Upper lobe of left lung (tissue), 6 donors: ENCODE data around the gene TXNDC2. TPM values are rescaled to one million over a fixed set of nuclear protein-coding genes. Genes with fewer than 3 reads are reported as not detected.

Source experiments
- ATAC-seq, 2 donors: fragments of 200-7000 bp; cut with Tn5 transposase; one replicate each; pipeline ENCODE4 v1.9.1; 2022; ENCODE audit warnings: mild to moderate bottlenecking in 2 of 2, moderate library complexity in 2 of 2; ENCODE audit not compliant: low FRiP score in 2 of 2
- DNase-seq, 2 donors: peaks; one replicate each; pipeline ENCODE4 v3.0.0-alpha.2; 2019 to 2020
- H3K27ac ChIP-seq, 4 donors: fragments of 200-600 bp; sonication (generic); one replicate each; pipeline ENCODE4 v1.5.1; 2016 to 2019
- H3K27me3 ChIP-seq, 4 donors: fragments of 200-600 bp; sonication (generic); one replicate each; pipeline ENCODE4 v1.5.1; 2017 to 2019
- H3K36me3 ChIP-seq, 4 donors: fragments of 200-600 bp; sonication (generic); one replicate each; pipeline ENCODE4 v1.5.1; 2016 to 2019
- H3K4me1 ChIP-seq, 4 donors: fragments of 200-600 bp; sonication (generic); one replicate each; pipeline ENCODE4 v1.5.1; 2018 to 2019
- H3K4me3 ChIP-seq, 4 donors: fragments of 200-600 bp; sonication (generic); one replicate each; pipeline ENCODE4 v1.5.1; 2017 to 2019; ENCODE audit warnings: mild to moderate bottlenecking in 2 of 4, moderate library complexity in 1 of 4
- H3K9me3 ChIP-seq, 4 donors: fragments of 200-600 bp; sonication (generic); one replicate each; pipeline ENCODE4 v1.5.1; 2018 to 2019
- CTCF ChIP-seq, 6 experiments: fragments of 450-650 bp in 4 of 6; fragments of 200-600 bp in 2 of 6; sonication (generic) in 2 of 6; IDR thresholded peaks; one replicate each; pipeline ENCODE4 v1.5.1; 2016 to 2019; ENCODE audit warnings: antibody characterized with exemption in 6 of 6
- EP300 ChIP-seq, 4 donors: sonication (generic); formaldehyde crosslinking; IDR thresholded peaks; one replicate each; pipeline ENCODE4 v1.5.1; 2017; ENCODE audit warnings: antibody characterized with exemption in 4 of 4, control low read depth in 2 of 4
- POLR2A ChIP-seq, 4 donors: fragments of 450-650 bp; IDR thresholded peaks; one replicate each; pipeline ENCODE4 v1.5.1; 2016 to 2017; ENCODE audit warnings: antibody characterized with exemption in 4 of 4, mild to moderate bottlenecking in 2 of 4
- POLR2AphosphoS5 ChIP-seq, 2 donors: sonication (generic); formaldehyde crosslinking; IDR thresholded peaks; one replicate each; pipeline ENCODE4 v1.5.1; 2017; ENCODE audit warnings: antibody characterized with exemption in 2 of 2
- WGBS, 2 donors: methylation state at CpG; one replicate each; pipeline ENCODE4 v1.1.5; 2017 to 2018; 5-methylcytosine and 5-hydroxymethylcytosine counted together
- total RNA-seq, 6 donors: library from RNA; depleted of rRNA in 4 of 6; stranded (reverse); fragments of >200 nt in 4 of 6; gene quantifications; one replicate each; pipeline versions ENCODE4 v1.1.0 to v1.2.1, GENCODE V29; 2016 to 2021
- donor health status: DM: no; HTN: no; CAD: no; lungs with moderate emphysema.
- donor health status: DM: no; HTN: yes; CAD: no; lungs with severe emphysema.

TXNDC2 gene
- total RNA-seq, 6 donors from 2014 or later: 0.30 to 0.49 (median 0.33) TPM; not detected in 3

GRCh38 chr18:9859232-9859631 is 26.5 kb upstream of the TXNDC2 start:
- no peak overlapping the region for H3K4me3 ChIP-seq
- peaks cover 14 to 41% (median 19%) of the 10 kb centered on the region in 4 donors for H3K4me1 ChIP-seq
- WGBS, 2 donors: 90 to 95% methylated on average over 2 to 7 of the region's 7 CpGs
- ATAC-seq (no peak), DNase-seq (no peak)
- peak overlapping the region in 1 of 4 donors; percentile 14 for H3K27ac ChIP-seq
- H3K27me3 ChIP-seq: no peaks in the 10 kb centered on the region
- no peaks in the 10 kb centered on the region for H3K9me3 ChIP-seq
- H3K36me3 ChIP-seq: peaks cover 0 to 9% (median 2%) of the 10 kb centered on the region in 4 donors
- no peak for TF ChIP-seq POLR2A (IDR thresholded peaks at IDR 0.05)
- TF ChIP-seq POLR2AphosphoS5 (IDR thresholded peaks at IDR 0.05): no peak
- TF ChIP-seq EP300 (IDR thresholded peaks at IDR 0.05): no peak
- no peak for TF ChIP-seq CTCF (IDR thresholded peaks at IDR 0.05)

- Histone ChIP-seq H3K27ac (peak overlapping the region in 1 of 4 donors; percentile 31), H3K27me3 (no peaks in the 10 kb centered on the region), H3K4me1 (peaks cover 12 to 30% (median 13%) of the 10 kb centered on the region in 4 donors), H3K36me3 (peaks cover 0 to 9% (median 2%) of the 10 kb centered on the region in 4 donors), H3K9me3 (peaks cover 0 to 5% (median 1%) of the 10 kb centered on the region in 4 donors), H3K4me3 (no peak overlapping the region)
- ATAC-seq (peak in 1 of 2 donors; percentile 56), DNase-seq (no peak)
- WGBS, 2 donors: 39 to 54% methylated on average over 4 of the region's 4 CpGs
- TF ChIP-seq POLR2AphosphoS5 (IDR thresholded peaks at IDR 0.05) (no peak), POLR2A (IDR thresholded peaks at IDR 0.05) (no peak), CTCF (IDR thresholded peaks at IDR 0.05) (no peak), EP300 (IDR thresholded peaks at IDR 0.05) (peak in 1 of 4 donors; percentile 47)
Measured at GRCh38 chr18:9860682-9861081, 25.1 kb upstream of the TXNDC2 start.

- no peak overlapping the region for H3K4me3 ChIP-seq
Measured at GRCh38 chr18:9861157-9861556, 24.6 kb upstream of the TXNDC2 start.

GRCh38 chr18:9861933-9862332 is 23.8 kb upstream of the TXNDC2 start:
- H3K27ac ChIP-seq: no peak overlapping the region
- H3K36me3 ChIP-seq: peaks cover 0 to 9% (median 2%) of the 10 kb centered on the region in 4 donors
- H3K4me3 ChIP-seq: no peak overlapping the region
- H3K9me3 ChIP-seq: peaks cover 0 to 11% (median 4%) of the 10 kb centered on the region in 4 donors
- DNase-seq (no peak), ATAC-seq (no peak)
- peaks cover 0 to 17% (median 2%) of the 10 kb centered on the region in 4 donors for H3K4me1 ChIP-seq
- no peaks in the 10 kb centered on the region for H3K27me3 ChIP-seq
- TF ChIP-seq EP300 (IDR thresholded peaks at IDR 0.05): no peak
- no peak for TF ChIP-seq POLR2AphosphoS5 (IDR thresholded peaks at IDR 0.05)
- no peak for TF ChIP-seq POLR2A (IDR thresholded peaks at IDR 0.05)
- TF ChIP-seq CTCF (IDR thresholded peaks at IDR 0.05): no peak
- WGBS, 2 donors: 71 to 74% methylated on average over 4 of the region's 4 CpGs

More at GRCh38 chr18:9861157-9861556, 24.6 kb upstream of the TXNDC2 start:
- no peaks in the 10 kb centered on the region for H3K27me3 ChIP-seq
- peak overlapping the region in 2 of 4 donors; percentile 8 to 31 for H3K27ac ChIP-seq
- H3K36me3 ChIP-seq: peaks cover 0 to 9% (median 2%) of the 10 kb centered on the region in 4 donors
- ATAC-seq: no peak
- no peak for DNase-seq
- peaks cover 7 to 25% (median 8%) of the 10 kb centered on the region in 4 donors for H3K4me1 ChIP-seq
- TF ChIP-seq CTCF (IDR thresholded peaks at IDR 0.05) (no peak), POLR2A (IDR thresholded peaks at IDR 0.05) (no peak), POLR2AphosphoS5 (IDR thresholded peaks at IDR 0.05) (no peak), EP300 (IDR thresholded peaks at IDR 0.05) (no peak)
- H3K9me3 ChIP-seq: peaks cover 0 to 10% (median 4%) of the 10 kb centered on the region in 4 donors

GRCh38 chr18:9862686-9863085 is 23.1 kb upstream of the TXNDC2 start:
- peaks cover 0 to 11% (median 4%) of the 10 kb centered on the region in 4 donors for H3K9me3 ChIP-seq
- 65 to 76% methylated on average over 3 of the region's 3 CpGs for WGBS, 2 donors
- H3K4me3 ChIP-seq: no peak overlapping the region

More at GRCh38 chr18:9862686-9863085, 23.1 kb upstream of the TXNDC2 start:
- Histone ChIP-seq H3K27ac (no peak overlapping the region), H3K27me3 (no peaks in the 10 kb centered on the region), H3K36me3 (peaks cover 0 to 9% (median 2%) of the 10 kb centered on the region in 4 donors), H3K4me1 (peaks cover 0 to 14% (median 2%) of the 10 kb centered on the region in 4 donors)
- TF ChIP-seq CTCF (IDR thresholded peaks at IDR 0.05): no peak
- TF ChIP-seq POLR2AphosphoS5 (IDR thresholded peaks at IDR 0.05): no peak
- TF ChIP-seq POLR2A (IDR thresholded peaks at IDR 0.05): no peak
- TF ChIP-seq EP300 (IDR thresholded peaks at IDR 0.05): no peak
- no peak for ATAC-seq
- DNase-seq: no peak
